ENCODE data around the gene CRNKL1.
"Not testable (repeated sequence)": the region's sequence is repeated elsewhere in the genome, so short reads cannot be mapped to it uniquely, and the experiment has no call there.

Gene CRNKL1

DNA sequence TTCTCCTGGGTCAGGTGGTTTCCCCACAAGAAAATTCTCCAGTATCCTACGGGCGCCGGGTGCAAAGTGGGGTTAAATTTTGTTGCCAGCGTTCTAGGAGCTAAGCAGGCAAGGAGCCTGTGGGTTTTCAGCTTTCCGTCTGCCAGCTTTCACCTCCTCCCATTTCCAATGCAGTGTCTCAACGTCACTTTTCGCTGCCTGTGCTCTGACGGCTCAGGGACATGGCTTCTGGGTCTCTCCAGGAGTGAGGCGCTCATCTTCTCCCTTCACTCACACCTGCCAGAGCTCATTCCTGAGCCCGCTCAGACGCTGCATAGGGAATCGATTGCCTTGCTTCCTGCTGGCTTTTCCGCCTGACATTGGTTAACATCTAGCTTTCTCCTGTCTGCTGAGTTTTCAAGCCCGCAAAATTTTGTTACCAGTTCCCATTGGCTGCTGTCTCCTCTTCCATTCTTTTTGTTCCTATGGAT, 42.4 kb downstream of the CRNKL1 start:
- H3K27me3 ChIP-seq (ENCODE audit: control insufficient read depth, insufficient read depth, low read length), result no peaks in the 10 kb centered on the region
- H3K9ac ChIP-seq (ENCODE audit: low read depth, low read length), result no peak overlapping the region
- H3K9me3 ChIP-seq (ENCODE audit: control insufficient read depth, insufficient read depth, low read length), result no peaks in the 10 kb centered on the region
- no peak overlapping the region for H3K4me3 ChIP-seq (ENCODE audit: low read depth, low read length)
- no peak overlapping the region for H3K27ac ChIP-seq (ENCODE audit: low read depth, low read length)
- peaks cover 22% of the 10 kb centered on the region; the same call in 1 of the 2 replicates for H3K4me1 ChIP-seq (ENCODE audit: control insufficient read depth, insufficient read depth, low read length)
- H3K36me3 ChIP-seq (ENCODE audit: control insufficient read depth, insufficient read depth, low read length), result no peaks in the 10 kb centered on the region

DNA sequence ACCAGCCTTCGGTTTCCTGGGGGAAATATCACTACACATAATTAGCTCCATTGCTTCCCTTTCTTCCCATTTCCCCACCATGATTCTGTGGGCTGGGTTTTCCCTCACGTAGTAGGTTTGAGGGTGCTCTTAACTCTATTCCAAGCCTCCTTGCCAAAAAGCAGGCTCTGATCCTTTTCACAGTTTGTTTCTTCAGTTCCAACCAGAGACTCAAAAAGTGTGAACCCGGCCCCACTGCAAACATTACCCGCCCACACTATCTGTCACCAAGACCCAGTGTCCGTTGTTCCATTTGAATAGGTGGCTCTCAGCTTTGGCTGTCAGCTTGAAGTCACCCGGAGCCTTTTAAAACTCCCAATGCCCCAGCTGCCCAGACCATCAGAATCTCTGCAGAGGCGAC, 46.9 kb downstream of the CRNKL1 start:
- no peaks in the 10 kb centered on the region for H3K9me3 ChIP-seq (ENCODE audit: control insufficient read depth, insufficient read depth, low read length)
- H3K36me3 ChIP-seq (ENCODE audit: control insufficient read depth, insufficient read depth, low read length), result no peaks in the 10 kb centered on the region
- no peak overlapping the region for H3K9ac ChIP-seq (ENCODE audit: low read depth, low read length)
- no peak overlapping the region for H3K27ac ChIP-seq (ENCODE audit: low read depth, low read length)
- H3K4me1 ChIP-seq (ENCODE audit: control insufficient read depth, insufficient read depth, low read length), result peaks cover 14% of the 10 kb centered on the region
- no peak overlapping the region for H3K4me3 ChIP-seq (ENCODE audit: low read depth, low read length)
- no peaks in the 10 kb centered on the region for H3K27me3 ChIP-seq (ENCODE audit: control insufficient read depth, insufficient read depth, low read length)

DNA sequence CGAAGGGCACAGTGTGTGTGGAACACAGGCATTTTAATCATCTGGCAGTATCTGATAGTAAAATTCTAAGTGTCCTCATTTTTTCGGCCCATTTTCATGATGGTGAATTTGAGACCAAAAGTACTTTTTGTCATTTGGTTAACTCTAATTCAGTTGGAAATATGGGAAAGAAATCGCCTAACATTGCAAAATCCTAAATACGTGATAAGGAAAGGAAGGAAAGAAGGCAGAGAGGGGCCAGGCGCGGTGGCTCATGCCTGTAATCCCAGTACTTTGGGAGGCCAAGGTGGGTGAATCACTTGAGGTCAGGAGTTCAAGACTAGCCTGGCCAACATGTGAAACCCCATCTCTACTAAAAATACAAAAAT, 48.3 kb downstream of the CRNKL1 start:
- H3K4me3 ChIP-seq (ENCODE audit: low read depth, low read length); H3K27me3 ChIP-seq (ENCODE audit: control insufficient read depth, insufficient read depth, low read length); H3K9me3 ChIP-seq (ENCODE audit: control insufficient read depth, insufficient read depth, low read length); H3K4me1 ChIP-seq (ENCODE audit: control insufficient read depth, insufficient read depth, low read length); H3K9ac ChIP-seq (ENCODE audit: low read depth, low read length); H3K27ac ChIP-seq (ENCODE audit: low read depth, low read length); H3K36me3 ChIP-seq (ENCODE audit: control insufficient read depth, insufficient read depth, low read length): not testable (repeated sequence)

DNA sequence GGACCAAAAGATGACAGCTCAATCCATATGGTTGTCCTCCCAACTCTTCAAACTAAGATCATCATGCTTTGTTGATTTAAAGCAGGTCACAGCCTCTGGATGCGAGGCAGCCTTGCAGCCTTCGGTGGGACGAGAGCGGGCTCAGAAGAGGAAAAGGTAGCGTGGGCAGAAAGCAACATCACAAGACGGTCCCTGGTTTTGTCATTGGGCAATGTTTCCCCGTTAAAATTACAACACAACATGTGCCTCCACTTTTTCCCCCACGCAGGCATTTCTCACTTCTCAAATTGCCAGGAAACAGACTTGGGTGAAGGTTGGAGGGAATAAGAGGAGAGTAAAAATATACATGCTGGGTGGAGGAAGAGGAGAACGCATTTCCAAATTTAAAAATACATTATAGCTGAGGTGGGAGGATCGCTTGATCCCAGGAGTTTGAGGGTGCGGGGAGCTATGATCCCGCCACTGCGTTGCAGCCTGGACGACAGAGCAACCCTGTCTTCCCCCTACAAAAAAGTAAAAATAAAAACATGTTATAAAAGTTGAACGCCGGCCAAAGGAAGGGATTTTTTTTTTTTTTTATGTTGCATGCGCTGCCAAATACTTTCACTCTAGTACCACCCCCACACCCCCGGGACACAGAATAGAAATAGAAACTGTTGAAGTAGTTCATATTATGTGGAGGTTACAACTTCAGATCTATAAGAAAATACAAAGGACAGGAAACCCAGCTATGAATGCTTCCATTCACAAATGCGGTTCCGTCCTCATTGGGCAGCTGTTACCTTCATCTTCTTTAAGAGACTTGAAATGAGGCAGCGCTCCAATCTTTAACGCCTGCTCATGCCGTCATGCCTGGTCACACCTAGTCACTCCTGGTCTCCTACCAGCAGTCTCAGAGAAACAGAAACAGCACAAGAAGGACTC, 49.0 kb downstream of the CRNKL1 start:
- Histone ChIP-seq H3K9me3 (ENCODE audit: control insufficient read depth, insufficient read depth, low read length) (no peaks in the 10 kb centered on the region), H3K27me3 (ENCODE audit: control insufficient read depth, insufficient read depth, low read length) (no peaks in the 10 kb centered on the region), H3K4me1 (ENCODE audit: control insufficient read depth, insufficient read depth, low read length) (peaks cover 5% of the 10 kb centered on the region), H3K36me3 (ENCODE audit: control insufficient read depth, insufficient read depth, low read length) (no peaks in the 10 kb centered on the region), H3K9ac (ENCODE audit: low read depth, low read length) (no peak overlapping the region), H3K4me3 (ENCODE audit: low read depth, low read length) (no peak overlapping the region), H3K27ac (ENCODE audit: low read depth, low read length) (no peak overlapping the region)

DNA sequence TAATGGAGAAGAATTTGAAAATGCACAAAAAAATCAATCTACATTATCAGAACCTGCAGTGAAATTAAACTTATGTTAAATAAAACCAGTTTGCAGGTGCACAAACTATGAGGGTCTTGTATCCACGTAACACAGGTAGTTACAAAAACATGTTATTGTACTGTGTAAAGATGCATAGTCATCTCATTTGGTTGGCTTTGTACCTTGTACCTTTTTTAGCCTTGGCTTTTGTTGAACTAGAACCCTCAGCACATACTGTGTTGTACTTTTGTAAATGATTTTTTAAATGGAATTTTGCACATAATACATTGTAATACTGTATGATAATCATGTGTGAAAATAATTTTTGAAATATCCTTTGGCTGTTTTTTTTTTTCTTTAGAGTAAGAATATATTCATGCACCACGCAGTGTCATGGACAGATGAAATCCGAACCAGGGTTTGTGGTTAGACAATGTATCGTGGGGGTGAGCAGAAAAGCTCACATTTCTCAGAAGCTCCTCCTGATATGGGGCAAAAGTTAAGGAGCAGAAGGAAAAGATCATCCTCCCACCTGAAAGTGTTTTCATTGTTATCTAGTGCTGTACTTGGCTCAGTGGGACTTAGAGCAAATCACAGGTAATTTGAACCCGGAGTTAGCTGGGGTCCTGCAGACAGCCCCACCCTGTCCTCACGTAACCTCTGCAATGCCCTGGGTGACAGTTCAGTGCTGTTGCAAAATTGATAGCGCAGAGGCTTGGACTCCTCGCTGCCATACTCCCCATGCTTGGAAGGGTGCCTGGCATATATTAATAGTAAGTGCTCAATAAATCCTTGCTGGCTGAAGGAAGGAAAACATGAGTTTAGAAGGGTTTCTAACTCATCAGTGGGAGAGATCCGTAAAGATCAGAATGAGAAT, 49.9 kb downstream of the CRNKL1 start:
- peaks cover 5% of the 10 kb centered on the region for H3K4me1 ChIP-seq (ENCODE audit: control insufficient read depth, insufficient read depth, low read length)
- H3K27me3 ChIP-seq (ENCODE audit: control insufficient read depth, insufficient read depth, low read length), result no peaks in the 10 kb centered on the region
- H3K9ac ChIP-seq (ENCODE audit: low read depth, low read length), result no peak overlapping the region
- H3K36me3 ChIP-seq (ENCODE audit: control insufficient read depth, insufficient read depth, low read length), result no peaks in the 10 kb centered on the region
- no peaks in the 10 kb centered on the region for H3K9me3 ChIP-seq (ENCODE audit: control insufficient read depth, insufficient read depth, low read length)
- no peak overlapping the region for H3K27ac ChIP-seq (ENCODE audit: low read depth, low read length)
- H3K4me3 ChIP-seq (ENCODE audit: low read depth, low read length), result no peak overlapping the region

DNA sequence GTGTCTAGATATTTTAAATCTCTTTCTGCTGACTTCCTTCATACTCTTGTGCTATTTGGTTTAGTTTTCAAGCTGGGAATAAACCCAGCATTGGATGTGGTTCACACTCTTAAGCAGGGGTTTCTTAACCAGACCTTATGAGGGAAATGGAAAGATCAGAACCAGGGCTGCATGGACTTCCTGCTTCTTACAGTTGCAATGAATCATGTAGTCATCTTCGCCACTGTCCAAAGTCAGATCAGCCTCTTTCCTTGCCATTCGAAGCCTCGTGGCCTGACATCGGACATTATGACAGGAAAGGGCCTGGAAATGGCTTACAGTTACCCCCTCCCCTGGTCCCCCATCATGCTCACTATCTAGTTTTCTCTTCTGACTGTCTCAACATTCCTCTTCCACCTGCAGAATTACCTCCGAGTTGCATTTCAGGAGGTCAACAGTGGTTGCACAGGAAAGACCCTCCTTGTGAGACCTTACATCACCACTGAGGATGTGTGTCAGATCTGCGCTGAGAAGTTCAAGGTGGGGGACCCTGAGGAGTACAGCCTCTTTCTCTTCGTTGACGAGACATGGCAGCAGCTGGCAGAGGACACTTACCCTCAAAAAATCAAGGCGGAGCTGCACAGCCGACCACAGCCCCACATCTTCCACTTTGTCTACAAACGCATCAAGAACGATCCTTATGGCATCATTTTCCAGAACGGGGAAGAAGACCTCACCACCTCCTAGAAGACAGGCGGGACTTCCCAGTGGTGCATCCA, 51.9 kb downstream of the CRNKL1 start:
- H3K27ac ChIP-seq (ENCODE audit: low read depth, low read length), result no peak overlapping the region
- no peak overlapping the region for H3K4me3 ChIP-seq (ENCODE audit: low read depth, low read length)
- no peaks in the 10 kb centered on the region for H3K36me3 ChIP-seq (ENCODE audit: control insufficient read depth, insufficient read depth, low read length)
- no peaks in the 10 kb centered on the region for H3K9me3 ChIP-seq (ENCODE audit: control insufficient read depth, insufficient read depth, low read length)
- no peaks in the 10 kb centered on the region for H3K27me3 ChIP-seq (ENCODE audit: control insufficient read depth, insufficient read depth, low read length)
- peaks cover 5% of the 10 kb centered on the region for H3K4me1 ChIP-seq (ENCODE audit: control insufficient read depth, insufficient read depth, low read length)
- H3K9ac ChIP-seq (ENCODE audit: low read depth, low read length), result no peak overlapping the region

DNA sequence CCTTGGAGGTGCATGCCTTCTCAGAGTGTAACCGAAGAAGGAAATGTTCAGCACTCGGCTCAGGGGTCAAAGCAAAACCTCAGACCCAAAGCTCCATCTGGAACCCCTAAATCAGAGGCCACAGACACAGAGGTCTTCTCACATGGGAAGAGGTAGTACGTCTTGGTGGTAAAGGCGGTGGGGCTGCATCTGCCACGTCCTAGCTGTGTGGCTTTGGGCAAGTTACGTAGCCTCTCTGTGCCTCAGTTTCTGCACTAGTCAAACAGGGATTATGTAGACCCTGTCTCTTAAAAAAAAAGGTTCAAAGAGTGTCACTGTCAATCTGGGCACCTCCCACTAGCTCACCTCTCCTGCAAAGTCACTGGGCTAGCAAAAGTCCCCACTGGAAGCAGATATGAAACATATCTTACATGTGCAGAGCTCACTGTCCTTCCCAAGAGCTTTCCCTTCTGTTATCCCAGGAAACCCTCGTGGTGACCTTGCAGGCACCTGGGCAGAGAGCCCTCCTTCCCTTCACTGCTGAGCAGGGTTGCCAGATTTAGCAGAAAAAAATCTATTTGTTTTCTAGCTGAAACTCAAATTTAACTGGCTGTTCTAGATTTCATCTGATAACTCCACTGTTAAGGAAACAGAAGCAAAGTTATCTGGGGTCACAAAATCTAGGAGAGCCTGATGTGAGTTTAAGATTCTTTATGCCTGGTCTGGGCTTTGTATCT, 53.1 kb downstream of the CRNKL1 start:
- H3K36me3 ChIP-seq (ENCODE audit: control insufficient read depth, insufficient read depth, low read length), result no peaks in the 10 kb centered on the region
- H3K4me3 ChIP-seq (ENCODE audit: low read depth, low read length), result no peak overlapping the region
- H3K9me3 ChIP-seq (ENCODE audit: control insufficient read depth, insufficient read depth, low read length), result no peaks in the 10 kb centered on the region
- H3K27me3 ChIP-seq (ENCODE audit: control insufficient read depth, insufficient read depth, low read length), result no peaks in the 10 kb centered on the region
- peaks cover 6% of the 10 kb centered on the region for H3K4me1 ChIP-seq (ENCODE audit: control insufficient read depth, insufficient read depth, low read length)
- H3K9ac ChIP-seq (ENCODE audit: low read depth, low read length), result no peak overlapping the region
- no peak overlapping the region for H3K27ac ChIP-seq (ENCODE audit: low read depth, low read length)

DNA sequence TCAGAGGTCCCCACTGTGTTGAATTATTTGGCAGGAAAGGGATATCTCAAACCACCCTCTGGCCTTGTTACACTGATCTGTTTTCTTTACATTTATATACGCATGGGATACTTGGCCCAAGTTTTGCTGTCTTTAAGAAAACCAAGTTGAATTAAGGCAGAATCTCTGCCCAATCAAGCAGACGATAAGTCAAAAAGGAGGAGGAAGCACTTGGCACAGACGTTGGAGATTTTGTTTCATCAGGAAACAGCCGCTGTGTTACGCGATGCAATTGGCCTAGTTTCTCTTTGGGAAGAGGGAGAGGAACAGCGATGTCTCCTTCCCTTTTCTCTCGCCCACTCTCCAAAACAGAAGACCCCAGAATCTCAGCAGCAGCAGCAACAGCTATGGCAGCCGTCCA, 55.3 kb downstream of the CRNKL1 start:
- H3K4me1 ChIP-seq (ENCODE audit: control insufficient read depth, insufficient read depth, low read length), result peaks cover 17% of the 10 kb centered on the region
- no peaks in the 10 kb centered on the region for H3K9me3 ChIP-seq (ENCODE audit: control insufficient read depth, insufficient read depth, low read length)
- H3K27ac ChIP-seq (ENCODE audit: low read depth, low read length), result no peak overlapping the region
- 0 out of 2 replicates have a peak, but pooled peaks cover 2% of the 10 kb centered on the region for H3K27me3 ChIP-seq (ENCODE audit: control insufficient read depth, insufficient read depth, low read length)
- no peaks in the 10 kb centered on the region for H3K36me3 ChIP-seq (ENCODE audit: control insufficient read depth, insufficient read depth, low read length)
- H3K4me3 ChIP-seq (ENCODE audit: low read depth, low read length), result no peak overlapping the region
- no peak overlapping the region for H3K9ac ChIP-seq (ENCODE audit: low read depth, low read length)

DNA sequence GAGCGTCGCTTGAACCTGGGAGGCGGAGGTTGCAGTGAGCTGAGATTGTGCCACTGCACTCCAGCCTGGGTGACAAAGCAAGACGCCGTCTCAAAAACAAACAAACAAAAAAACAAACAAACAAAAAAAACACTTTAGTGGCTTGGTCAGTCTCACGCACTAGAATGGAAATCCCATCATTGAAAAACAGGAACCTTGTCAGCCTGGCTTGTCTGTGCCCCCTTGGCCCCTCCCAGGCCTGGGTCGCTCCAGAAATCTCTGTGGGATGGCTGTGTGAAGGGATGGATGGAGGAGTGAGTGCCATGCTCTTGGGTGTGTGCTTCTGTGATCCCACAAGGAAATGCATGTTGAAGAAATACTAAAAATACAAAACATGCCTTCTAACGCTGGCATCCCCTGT, 56.0 kb downstream of the CRNKL1 start:
- no peak overlapping the region for H3K27ac ChIP-seq (ENCODE audit: low read depth, low read length)

DNA sequence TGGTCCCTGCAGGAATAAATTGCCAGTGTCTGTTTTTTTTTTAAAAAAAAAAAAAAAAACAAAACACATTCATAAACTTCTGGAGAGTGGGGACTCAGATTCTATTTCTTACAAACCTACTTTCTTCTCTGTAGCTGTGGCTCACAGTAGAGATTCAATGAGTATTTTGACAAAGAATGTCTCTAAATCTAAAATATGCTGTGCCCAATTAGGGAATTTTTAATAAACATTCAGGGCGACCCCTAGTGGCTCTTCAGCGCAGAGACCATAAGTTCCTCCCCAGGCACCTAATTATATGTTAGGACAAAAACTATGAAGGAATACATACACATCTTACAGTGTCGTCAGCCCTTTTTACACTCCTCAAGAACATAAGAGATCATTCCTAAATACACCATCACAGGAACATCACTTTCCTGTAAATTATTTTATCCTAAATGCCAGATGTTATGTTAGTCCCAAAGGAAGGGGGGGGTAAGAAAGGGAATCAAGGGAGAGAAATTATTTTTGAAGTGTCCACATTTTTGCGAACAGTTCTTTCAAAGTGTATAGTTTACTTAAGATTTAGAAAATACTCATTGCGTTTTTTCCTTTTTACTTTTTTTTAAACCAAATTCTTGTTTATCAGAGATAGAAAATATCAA, 56.9 kb downstream of the CRNKL1 start:
- H3K27ac ChIP-seq (ENCODE audit: low read depth, low read length), result no peak overlapping the region

More for the DNA sequence above, 56.0 kb downstream of the CRNKL1 start:
- Histone ChIP-seq H3K36me3 (ENCODE audit: control insufficient read depth, insufficient read depth, low read length) (no peaks in the 10 kb centered on the region), H3K27me3 (ENCODE audit: control insufficient read depth, insufficient read depth, low read length) (0 out of 2 replicates have a peak, but pooled peaks cover 2% of the 10 kb centered on the region), H3K4me3 (ENCODE audit: low read depth, low read length) (no peak overlapping the region), H3K9ac (ENCODE audit: low read depth, low read length) (no peak overlapping the region), H3K4me1 (ENCODE audit: control insufficient read depth, insufficient read depth, low read length) (peaks cover 22% of the 10 kb centered on the region), H3K9me3 (ENCODE audit: control insufficient read depth, insufficient read depth, low read length) (no peaks in the 10 kb centered on the region)

More for the DNA sequence above, 56.9 kb downstream of the CRNKL1 start:
- peaks cover 22% of the 10 kb centered on the region for H3K4me1 ChIP-seq (ENCODE audit: control insufficient read depth, insufficient read depth, low read length)
- no peak overlapping the region for H3K9ac ChIP-seq (ENCODE audit: low read depth, low read length)
- H3K27me3 ChIP-seq (ENCODE audit: control insufficient read depth, insufficient read depth, low read length), result 0 out of 2 replicates have a peak, but pooled peaks cover 2% of the 10 kb centered on the region
- H3K9me3 ChIP-seq (ENCODE audit: control insufficient read depth, insufficient read depth, low read length), result no peaks in the 10 kb centered on the region
- no peak overlapping the region for H3K4me3 ChIP-seq (ENCODE audit: low read depth, low read length)
- no peaks in the 10 kb centered on the region for H3K36me3 ChIP-seq (ENCODE audit: control insufficient read depth, insufficient read depth, low read length)

All from HUES48 (cell line).